PC-3 (cell line): ENCODE results near the gene ARMC5. TPM values are rescaled to one million over a fixed set of nuclear protein-coding genes. Genes with fewer than 3 reads are reported as not detected.

ENCODE experiments used
- ATAC-seq: fragments of 200-7000 bp; cut with Tn5 transposase; 2 replicates; pipeline ENCODE4 v1.9.1; 2020; ENCODE audit warnings: mild to moderate bottlenecking, moderate library complexity
- BruUV-seq: library from RNA; stranded (reverse); fragments of 400-500 nt; replicated peaks from 2 replicates; lab custom pipeline; 2021; lab: Mats Ljungman, UMichigan
- CTCF ChIA-PET: fragments of 300-600 bp; sonication (Branson Sonifier 250); formaldehyde crosslinking; loops from one replicate; lab custom pipeline; 2022; ENCODE audit warnings: antibody characterized with exemption; lab: Charles Lee
- POLR2A ChIA-PET: fragments of 300-600 bp; sonication (Branson Sonifier 250); formaldehyde crosslinking; loops from one replicate; lab custom pipeline; 2022; ENCODE audit warnings: antibody characterized with exemption; ENCODE audit not compliant: unreplicated experiment; lab: Charles Lee
- DNase-seq: peaks from one replicate; pipeline ENCODE4 v3.0.0-alpha.2; 2015
- H2AFZ ChIP-seq: fragments of 300-600 bp; sonication (generic); 2 replicates; pipeline ENCODE4 v1.6.0; 2016; ENCODE audit warnings: antibody characterized with exemption, low read length
- H3F3A ChIP-seq: fragments of 300-600 bp; sonication (generic); one replicate; pipeline ENCODE4 v1.6.0; 2017; ENCODE audit warnings: antibody characterized with exemption, low read length, control low read depth, mild to moderate bottlenecking; ENCODE audit not compliant: unreplicated experiment
- H3K27ac ChIP-seq: fragments of 300-600 bp; sonication (generic); 2 replicates; pipeline ENCODE4 v1.5.1; 2016; ENCODE audit warnings: mild to moderate bottlenecking, low read length
- H3K27me3 ChIP-seq: fragments of 300-600 bp; sonication (generic); 2 replicates; pipeline ENCODE4 v1.6.1; 2016; ENCODE audit warnings: low read length, mixed read lengths
- H3K36me3 ChIP-seq: fragments of 300-600 bp; sonication (generic); 2 replicates; pipeline ENCODE4 v1.6.1; 2016; ENCODE audit warnings: low read depth, mixed run types, low read length, mixed read lengths
- H3K4me1 ChIP-seq: fragments of 300-600 bp; sonication (generic); 2 replicates; pipeline ENCODE4 v1.5.1; 2016; ENCODE audit warnings: low read length; ENCODE audit not compliant: insufficient read depth
- H3K4me2 ChIP-seq: fragments of 300-600 bp; sonication (generic); 2 replicates; pipeline ENCODE4 v1.6.0; 2016; ENCODE audit warnings: low read length
- H3K4me3 ChIP-seq: fragments of 300-600 bp; sonication (generic); 2 replicates; pipeline ENCODE4 v1.5.1; 2016; ENCODE audit warnings: mild to moderate bottlenecking, low read length, mixed read lengths
- H3K79me2 ChIP-seq: fragments of 300-600 bp; sonication (generic); 2 replicates; pipeline ENCODE4 v1.6.1; 2017; ENCODE audit warnings: low read length, mixed read lengths
- H3K9ac ChIP-seq: fragments of 300-600 bp; sonication (generic); 2 replicates; pipeline ENCODE4 v1.6.0; 2016; ENCODE audit warnings: mild to moderate bottlenecking, low read length
- H3K9me2 ChIP-seq: fragments of 300-600 bp; sonication (generic); replicated peaks from 2 replicates; pipeline ENCODE4 v1.6.1; 2016; ENCODE audit warnings: mixed run types, low read length, mixed read lengths
- H3K9me3 ChIP-seq: fragments of 300-600 bp; sonication (generic); 2 replicates; pipeline ENCODE4 v1.6.1; 2016; ENCODE audit warnings: low read length, mixed read lengths
- H4K20me1 ChIP-seq: fragments of 300-600 bp; sonication (generic); 2 replicates; pipeline ENCODE4 v1.6.1; 2016; ENCODE audit warnings: low read length, mixed read lengths
- CTCF ChIP-seq: fragments of 300-600 bp; sonication (generic); conservative IDR thresholded peaks from 2 replicates; pipeline ENCODE4 v1.5.1; 2017; ENCODE audit warnings: antibody characterized with exemption, low read depth, mild to moderate bottlenecking, low read length
- EZH2 ChIP-seq: fragments of 300-600 bp; sonication (generic); IDR thresholded peaks from one replicate; pipeline ENCODE4 v1.6.1; 2017; ENCODE audit warnings: antibody characterized with exemption, mild to moderate bottlenecking, low read length; ENCODE audit not compliant: unreplicated experiment
- EZH2phosphoT487 ChIP-seq: fragments of 300-600 bp; sonication (generic); IDR thresholded peaks from 2 replicates; pipeline ENCODE4 v1.6.1; 2018; ENCODE audit warnings: mild to moderate bottlenecking, antibody characterized with exemption, low read length, borderline replicate concordance
- intact Hi-C: fragments of 100-400 bp; cut with micrococcal nuclease; formaldehyde crosslinking; loops from 2 replicates; pipeline ENCODE4 v1.9.0; 2023
- total RNA-seq: library from RNA; depleted of rRNA; stranded (reverse); fragments of >200 nt; gene quantifications from 2 replicates; pipeline ENCODE4 v1.2.3, GENCODE V29; 2014

Gene ARMC5
- total RNA-seq, 1 experiment from 2014 or later: 5.8 TPM

- Histone ChIP-seq H3K79me2 (no peaks in the 10 kb centered on the region), H3K4me2 (no peak overlapping the region), H2AFZ (no peak overlapping the region), H3K27me3 (no peaks in the 10 kb centered on the region; the same call in 1 of the 2 replicates), H3K4me3 (no peak overlapping the region), H4K20me1 (no peaks in the 10 kb centered on the region), H3K4me1 (no peaks in the 10 kb centered on the region), H3K36me3 (no peaks in the 10 kb centered on the region), H3F3A (no peaks in the 10 kb centered on the region), H3K9me3 (no peaks in the 10 kb centered on the region), H3K9ac (no peak overlapping the region), H3K9me2 (no peaks in the 10 kb centered on the region), H3K27ac (no peak overlapping the region)
- intact Hi-C loops: no loop called here
- CTCF ChIA-PET: no interaction called here
- POLR2A ChIA-PET: no interaction called here
- BruUV-seq: no TSS peak
- TF ChIP-seq CTCF (no peak), EZH2 (no peak), EZH2phosphoT487 (no peak)
- DNase-seq (no peak), ATAC-seq (no peak)
These were observed 41.4 kb upstream of the ARMC5 start for GRCh38 chr16:31417916-31418315.

- TF ChIP-seq EZH2 (no peak), CTCF (no peak)
- intact Hi-C loops: no loop called here
- H2AFZ ChIP-seq: no peak overlapping the region
- no peak overlapping the region for H3K4me3 ChIP-seq
- ChIA-PET CTCF (no interaction called here), POLR2A (no interaction called here)
- DNase-seq (no peak), ATAC-seq (no peak)
- no peaks in the 10 kb centered on the region for H3K4me1 ChIP-seq
- H3K9me3 ChIP-seq: no peaks in the 10 kb centered on the region
- no peaks in the 10 kb centered on the region for H3K36me3 ChIP-seq
- no TSS peak for BruUV-seq
- H3K9ac ChIP-seq: no peak overlapping the region
- H3K27ac ChIP-seq: no peak overlapping the region
- H3F3A ChIP-seq: no peaks in the 10 kb centered on the region
- no peaks in the 10 kb centered on the region for H3K79me2 ChIP-seq
- H3K27me3 ChIP-seq: no peaks in the 10 kb centered on the region; the same call in 1 of the 2 replicates
- no peaks in the 10 kb centered on the region for H3K9me2 ChIP-seq
- H3K4me2 ChIP-seq: no peak overlapping the region
- H4K20me1 ChIP-seq: no peaks in the 10 kb centered on the region
These were observed 39.3 kb upstream of the ARMC5 start for GRCh38 chr16:31420037-31420436.

- H3K9ac ChIP-seq: no peak overlapping the region
- DNase-seq: no peak
- no peaks in the 10 kb centered on the region for H3K36me3 ChIP-seq
- no peak overlapping the region for H3K4me3 ChIP-seq
- ATAC-seq: no peak
- intact Hi-C loops: no loop called here
- H3K9me3 ChIP-seq: no peaks in the 10 kb centered on the region
- no peak overlapping the region for H3K4me2 ChIP-seq
- H3F3A ChIP-seq: no peaks in the 10 kb centered on the region
- no peak overlapping the region for H3K27ac ChIP-seq
- ChIA-PET CTCF (no interaction called here), POLR2A (no interaction called here)
- no peak overlapping the region for H2AFZ ChIP-seq
- H3K79me2 ChIP-seq: no peaks in the 10 kb centered on the region
- no TSS peak for BruUV-seq
- H3K9me2 ChIP-seq: no peaks in the 10 kb centered on the region
- H3K4me1 ChIP-seq: no peaks in the 10 kb centered on the region
- H3K27me3 ChIP-seq: no peaks in the 10 kb centered on the region
- no peaks in the 10 kb centered on the region for H4K20me1 ChIP-seq
- TF ChIP-seq EZH2: no peak
- no peak for TF ChIP-seq EZH2phosphoT487
- TF ChIP-seq CTCF: no peak
These were observed 37.7 kb upstream of the ARMC5 start for GRCh38 chr16:31421587-31421986.
